Thyroid gland (tissue), 4 donors: ENCODE data around the gene CCNK.

Experiments
- POLR2A ChIP-seq, 2 donors: fragments of 450-650 bp; IDR thresholded peaks; one replicate each; pipeline ENCODE4 v1.6.1; 2017; ENCODE audit warnings: antibody characterized with exemption in 2 of 2, mild to moderate bottlenecking in 2 of 2, moderate library complexity in 1 of 2
- TF ChIP-seq, protein P1 (sequence below), 6 experiments: fragments of 200-600 bp in 3 of 6; fragments of 450-650 bp in 3 of 6; sonication (generic) in 3 of 6; IDR thresholded peaks; one replicate each; pipeline ENCODE4 v1.5.1; 2016 to 2019; ENCODE audit warnings: antibody characterized with exemption in 6 of 6, mild to moderate bottlenecking in 2 of 6, inconsistent platforms in 1 of 6, moderate library complexity in 1 of 6

DNA sequence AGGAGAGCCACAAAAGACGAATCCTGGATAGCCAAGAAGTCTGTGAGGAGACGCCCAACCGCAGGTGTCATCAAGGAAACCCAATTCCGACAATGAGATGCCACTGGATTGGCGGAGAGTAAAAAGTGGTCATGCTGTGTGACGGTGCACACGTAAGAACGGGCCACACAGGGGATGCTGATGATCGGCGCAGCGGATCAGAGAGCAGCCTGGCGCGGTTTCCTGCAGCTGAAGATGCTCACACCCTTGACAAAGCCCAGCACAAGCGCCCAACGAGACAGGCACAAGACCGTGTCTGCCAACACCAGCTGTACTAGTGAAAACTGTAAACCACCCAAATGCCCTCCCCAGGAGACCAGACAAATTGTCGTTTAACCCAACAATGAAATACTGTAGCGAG lies 67.0 kb downstream of the CCNK start:
- TF ChIP-seq, protein P1, sequence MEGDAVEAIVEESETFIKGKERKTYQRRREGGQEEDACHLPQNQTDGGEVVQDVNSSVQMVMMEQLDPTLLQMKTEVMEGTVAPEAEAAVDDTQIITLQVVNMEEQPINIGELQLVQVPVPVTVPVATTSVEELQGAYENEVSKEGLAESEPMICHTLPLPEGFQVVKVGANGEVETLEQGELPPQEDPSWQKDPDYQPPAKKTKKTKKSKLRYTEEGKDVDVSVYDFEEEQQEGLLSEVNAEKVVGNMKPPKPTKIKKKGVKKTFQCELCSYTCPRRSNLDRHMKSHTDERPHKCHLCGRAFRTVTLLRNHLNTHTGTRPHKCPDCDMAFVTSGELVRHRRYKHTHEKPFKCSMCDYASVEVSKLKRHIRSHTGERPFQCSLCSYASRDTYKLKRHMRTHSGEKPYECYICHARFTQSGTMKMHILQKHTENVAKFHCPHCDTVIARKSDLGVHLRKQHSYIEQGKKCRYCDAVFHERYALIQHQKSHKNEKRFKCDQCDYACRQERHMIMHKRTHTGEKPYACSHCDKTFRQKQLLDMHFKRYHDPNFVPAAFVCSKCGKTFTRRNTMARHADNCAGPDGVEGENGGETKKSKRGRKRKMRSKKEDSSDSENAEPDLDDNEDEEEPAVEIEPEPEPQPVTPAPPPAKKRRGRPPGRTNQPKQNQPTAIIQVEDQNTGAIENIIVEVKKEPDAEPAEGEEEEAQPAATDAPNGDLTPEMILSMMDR (IDR thresholded peaks at IDR 0.05): no peak
- no peak for TF ChIP-seq POLR2A (IDR thresholded peaks at IDR 0.05)
